ENCODE results near the gene MXD1.

The MXD1 gene

GRCh38 chr2:69911985-69912563, 2.8 kb upstream of the MXD1 start:
- Histone ChIP-seq H3K4me2 (no peak overlapping the region), H3K4me3 (IDR thresholded peaks at IDR 0.05; ENCODE audit: insufficient read depth, low read depth, low read length) (no peak overlapping the region), H3K27ac (no peak overlapping the region), H4K20me1 (ENCODE audit: insufficient read depth) (no peaks in the 10 kb centered on the region), H3K36me3 (ENCODE audit: insufficient read depth) (no peaks in the 10 kb centered on the region), H3K27me3 (ENCODE audit: insufficient read depth, low read depth) (no peaks in the 10 kb centered on the region), H2AFZ (ENCODE audit: low read depth) (no peak overlapping the region), H3K4me1 (ENCODE audit: low read depth, poor library complexity, severe bottlenecking) (peaks cover 34% of the 10 kb centered on the region), H3K79me2 (ENCODE audit: insufficient read depth, low read depth) (peaks cover 5% of the 10 kb centered on the region; the same call in 1 of the 2 replicates), H3K9ac (no peak overlapping the region)
- peak; percentile 90 for TF ChIP-seq CTCF (conservative IDR thresholded peaks at IDR 0.05; ENCODE audit: low read depth, low read length)

- H3K27ac ChIP-seq = peak overlapping the region; percentile 96
- H4K20me1 ChIP-seq (ENCODE audit: insufficient read depth) = no peaks in the 10 kb centered on the region
Observed at GRCh38 chr2:69914164-69914949, 552 bp upstream of the MXD1 start.

DNA sequence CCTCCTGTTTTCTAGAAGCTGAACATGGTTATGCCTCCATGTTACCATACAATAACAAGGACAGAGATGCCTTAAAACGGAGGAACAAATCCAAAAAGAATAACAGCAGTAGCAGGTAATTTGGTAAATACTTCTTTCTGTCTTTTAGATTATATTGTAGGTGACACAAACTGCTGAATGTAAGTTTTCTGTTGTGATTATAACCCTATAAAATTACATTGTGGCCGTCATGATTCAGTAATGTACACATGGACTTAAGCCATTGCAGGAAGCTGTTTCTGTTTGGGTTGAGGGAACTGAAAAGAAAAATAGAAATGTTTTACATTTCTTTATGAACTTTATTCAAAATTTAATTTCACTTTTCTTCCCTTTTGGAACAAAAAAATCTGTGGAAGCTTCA, 1.2 kb downstream of the MXD1 start:
- Histone ChIP-seq H3K27ac (no peak overlapping the region), H3K27me3 (ENCODE audit: insufficient read depth, low read depth) (no peaks in the 10 kb centered on the region), H2AFZ (ENCODE audit: low read depth) (peak overlapping the region; percentile 54; the same call in 1 of the 2 replicates), H3K79me2 (ENCODE audit: insufficient read depth, low read depth) (peaks cover 5% of the 10 kb centered on the region; the same call in 1 of the 2 replicates), H3K4me2 (peak overlapping the region; percentile 58), H3K9ac (peak overlapping the region; percentile 99; the same call in 1 of the 2 replicates), H3K36me3 (ENCODE audit: insufficient read depth) (no peaks in the 10 kb centered on the region), H4K20me1 (ENCODE audit: insufficient read depth) (no peaks in the 10 kb centered on the region), H3K4me1 (ENCODE audit: low read depth, poor library complexity, severe bottlenecking) (peaks cover 37% of the 10 kb centered on the region), H3K4me3 (IDR thresholded peaks at IDR 0.05; ENCODE audit: insufficient read depth, low read depth, low read length) (no peak overlapping the region)
- TF ChIP-seq CTCF (conservative IDR thresholded peaks at IDR 0.05; ENCODE audit: low read depth, low read length) = no peak

More at GRCh38 chr2:69914164-69914949, 552 bp upstream of the MXD1 start:
- Histone ChIP-seq H3K4me1 (ENCODE audit: low read depth, poor library complexity, severe bottlenecking) (peaks cover 37% of the 10 kb centered on the region), H3K9ac (peak overlapping the region; percentile 99), H2AFZ (ENCODE audit: low read depth) (peak overlapping the region; percentile 36), H3K27me3 (ENCODE audit: insufficient read depth, low read depth) (no peaks in the 10 kb centered on the region), H3K79me2 (ENCODE audit: insufficient read depth, low read depth) (peaks cover 5% of the 10 kb centered on the region; the same call in 1 of the 2 replicates), H3K4me2 (peak overlapping the region; percentile 53), H3K36me3 (ENCODE audit: insufficient read depth) (no peaks in the 10 kb centered on the region), H3K4me3 (IDR thresholded peaks at IDR 0.05; ENCODE audit: insufficient read depth, low read depth, low read length) (peak overlapping the region; percentile 79)
- TF ChIP-seq CTCF (conservative IDR thresholded peaks at IDR 0.05; ENCODE audit: low read depth, low read length) = no peak

- no peak overlapping the region for H3K9ac ChIP-seq
- peaks cover 5% of the 10 kb centered on the region; the same call in 1 of the 2 replicates for H3K79me2 ChIP-seq (ENCODE audit: insufficient read depth, low read depth)
- H4K20me1 ChIP-seq (ENCODE audit: insufficient read depth) = no peaks in the 10 kb centered on the region
- H2AFZ ChIP-seq (ENCODE audit: low read depth) = no peak overlapping the region
- H3K27ac ChIP-seq = no peak overlapping the region
- no peak overlapping the region for H3K4me2 ChIP-seq
- no peaks in the 10 kb centered on the region for H3K36me3 ChIP-seq (ENCODE audit: insufficient read depth)
- H3K4me3 ChIP-seq (IDR thresholded peaks at IDR 0.05; ENCODE audit: insufficient read depth, low read depth, low read length) = no peak overlapping the region
- peaks cover 24% of the 10 kb centered on the region for H3K4me1 ChIP-seq (ENCODE audit: low read depth, poor library complexity, severe bottlenecking)
- TF ChIP-seq CTCF (conservative IDR thresholded peaks at IDR 0.05; ENCODE audit: low read depth, low read length) = no peak
- no peaks in the 10 kb centered on the region for H3K27me3 ChIP-seq (ENCODE audit: insufficient read depth, low read depth)
Observed at GRCh38 chr2:69917852-69918251, 2.9 kb downstream of the MXD1 start.
